Neural progenitor cell (in vitro differentiated cells): ENCODE results near the gene LIMS4. TPM values are rescaled to one million over a fixed set of nuclear protein-coding genes. Genes with fewer than 3 reads are reported as not detected.
"Not testable (repeated sequence)": the region's sequence is repeated elsewhere in the genome, so short reads cannot be mapped to it uniquely, and the experiment has no call there.

Experiments
- DNase-seq: peaks from one replicate; pipeline ENCODE4 v3.0.0-alpha.2; 2016; ENCODE audit warnings: low spot score
- H2AFZ ChIP-seq: fragments of 200-600 bp; sonication (generic); replicated peaks from 2 replicates; pipeline ENCODE4 v1.6.1; 2016; ENCODE audit warnings: antibody characterized with exemption
- H3F3A ChIP-seq: fragments of 200-600 bp; sonication (generic); 2 replicates; pipeline ENCODE4 v1.6.1; 2016; ENCODE audit warnings: antibody characterized with exemption, low read depth
- H3K27ac ChIP-seq: fragments of 200-600 bp; sonication (generic); 2 replicates; pipeline ENCODE4 v1.5.1; 2016; ENCODE audit warnings: mild to moderate bottlenecking
- H3K27me3 ChIP-seq: fragments of 200-600 bp; sonication (generic); 2 replicates; pipeline ENCODE4 v1.6.1; 2016; ENCODE audit warnings: mild to moderate bottlenecking, moderate library complexity
- H3K36me3 ChIP-seq: fragments of 200-600 bp; sonication (generic); 2 replicates; pipeline ENCODE4 v1.5.1; 2016
- H3K4me1 ChIP-seq: fragments of 200-600 bp; sonication (generic); 2 replicates; pipeline ENCODE4 v1.6.1; 2016; ENCODE audit warnings: mixed run types
- H3K4me2 ChIP-seq: fragments of 200-600 bp; sonication (generic); 2 replicates; pipeline ENCODE4 v1.6.1; 2016
- H3K4me3 ChIP-seq: fragments of 200-600 bp; sonication (generic); 2 replicates; pipeline ENCODE4 v1.5.1; 2016
- H3K79me2 ChIP-seq: fragments of 200-600 bp; sonication (generic); 2 replicates; pipeline ENCODE4 v1.6.1; 2016; ENCODE audit warnings: low read depth
- H3K9ac ChIP-seq: fragments of 200-600 bp; sonication (generic); 2 replicates; pipeline ENCODE4 v1.6.1; 2016
- H3K9me3 ChIP-seq: fragments of 200-600 bp; sonication (generic); 2 replicates; pipeline ENCODE4 v1.5.1; 2016; ENCODE audit warnings: low read depth
- H4K20me1 ChIP-seq: fragments of 200-600 bp; sonication (generic); 2 replicates; pipeline ENCODE4 v1.6.1; 2016; ENCODE audit warnings: low read depth
- H3K27ac Mint-ChIP-seq: 3 replicates; pipeline ENCODE4 v1.8.0; 2021; ENCODE audit warnings: mixed read lengths
- H3K27me3 Mint-ChIP-seq: 2 replicates; pipeline ENCODE4 v1.8.0; 2022; ENCODE audit warnings: low read depth, mild to moderate bottlenecking, inconsistent platforms, moderate library complexity, mixed read lengths; ENCODE audit not compliant: insufficient read depth
- H3K36me3 Mint-ChIP-seq: 3 replicates; pipeline ENCODE4 v1.8.0; 2021; ENCODE audit warnings: mixed read lengths
- H3K4me1 Mint-ChIP-seq: 3 replicates; pipeline ENCODE4 v1.8.0; 2021; ENCODE audit warnings: mixed read lengths
- H3K4me3 Mint-ChIP-seq: 3 replicates; pipeline ENCODE4 v1.8.0; 2021; ENCODE audit warnings: mild to moderate bottlenecking, moderate library complexity, mixed read lengths
- H3K9me3 Mint-ChIP-seq: 3 replicates; pipeline ENCODE4 v1.8.0; 2020; ENCODE audit warnings: mixed read lengths
- total RNA-seq: library from RNA; depleted of rRNA; stranded (reverse); fragments of >200 nt; gene quantifications from 2 replicates; pipeline ENCODE4 v1.2.3, GENCODE V29; 2015; ENCODE audit warnings: low replicate concordance

Gene LIMS4
- total RNA-seq, 1 donor from 2014 or later = not detected

DNA sequence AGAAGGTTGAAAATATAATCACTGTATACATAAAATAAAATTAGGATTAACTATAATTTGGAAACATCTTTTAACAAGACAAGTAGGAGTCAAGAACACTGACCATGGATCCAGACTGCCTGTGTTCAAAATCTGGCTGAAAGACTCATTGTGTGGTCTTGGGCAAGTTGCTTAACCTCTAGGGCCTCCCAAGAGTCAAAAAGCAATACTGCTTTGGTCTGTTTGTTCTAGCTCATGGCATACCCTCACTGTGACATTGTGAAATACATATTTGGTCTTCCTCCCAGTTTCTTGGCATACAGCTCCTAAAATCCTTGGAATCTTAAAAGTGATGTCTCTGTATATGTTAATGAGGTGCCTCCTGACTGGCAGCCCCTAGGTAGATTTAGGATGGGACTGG, 12.3 kb downstream of the LIMS4 start:
- not testable (repeated sequence) for H3K36me3 ChIP-seq, H3K4me1 ChIP-seq, H3F3A ChIP-seq, H3K9me3 Mint-ChIP-seq, H3K27me3 ChIP-seq, H3K27me3 Mint-ChIP-seq, DNase-seq, H3K4me3 Mint-ChIP-seq, H3K4me2 ChIP-seq, H3K4me3 ChIP-seq, H3K79me2 ChIP-seq, H3K9ac ChIP-seq, H3K9me3 ChIP-seq, H3K27ac ChIP-seq, H3K36me3 Mint-ChIP-seq, H3K4me1 Mint-ChIP-seq, H3K27ac Mint-ChIP-seq, H4K20me1 ChIP-seq, H2AFZ ChIP-seq

DNA sequence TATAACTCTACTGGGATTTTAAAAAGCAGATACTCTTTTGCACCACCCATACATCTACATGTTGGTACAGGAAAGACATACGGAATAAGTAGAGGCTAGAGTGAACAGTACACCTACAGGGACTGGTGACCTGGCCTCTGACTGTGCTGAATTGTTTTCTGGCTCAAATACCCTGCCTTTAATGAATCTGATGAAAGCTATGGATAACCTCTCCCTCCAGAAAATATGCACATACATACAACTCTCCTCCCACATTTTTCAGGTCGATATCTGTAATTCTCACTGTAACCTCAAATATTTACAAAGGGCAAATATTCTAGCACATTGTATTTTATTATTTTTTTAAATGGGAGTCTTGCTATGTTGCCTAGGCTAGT, 15.4 kb downstream of the LIMS4 start:
- not testable (repeated sequence) for H3K4me2 ChIP-seq, H3K27ac Mint-ChIP-seq, DNase-seq

GRCh38 chr2:110456291-110457213, 16.1 kb downstream of the LIMS4 start:
- H3K79me2 ChIP-seq, H3K27me3 Mint-ChIP-seq, H3K4me2 ChIP-seq, H3K9me3 ChIP-seq, H3K36me3 ChIP-seq, H3K9me3 Mint-ChIP-seq, H3K27me3 ChIP-seq, H3K36me3 Mint-ChIP-seq, H3K4me1 Mint-ChIP-seq, H3K4me3 ChIP-seq, H3K4me1 ChIP-seq, H3F3A ChIP-seq, H3K4me3 Mint-ChIP-seq, H3K27ac ChIP-seq, H4K20me1 ChIP-seq, H3K9ac ChIP-seq, H2AFZ ChIP-seq, DNase-seq, H3K27ac Mint-ChIP-seq: not testable (repeated sequence)

More for the DNA sequence above, 15.4 kb downstream of the LIMS4 start:
- not testable (repeated sequence) for H3K9me3 Mint-ChIP-seq, H3K4me1 Mint-ChIP-seq, H3K79me2 ChIP-seq, H3F3A ChIP-seq, H3K27me3 Mint-ChIP-seq, H3K4me3 ChIP-seq, H2AFZ ChIP-seq, H3K9ac ChIP-seq, H3K4me3 Mint-ChIP-seq, H3K9me3 ChIP-seq, H3K27ac ChIP-seq, H4K20me1 ChIP-seq, H3K27me3 ChIP-seq, H3K36me3 ChIP-seq, H3K4me1 ChIP-seq, H3K36me3 Mint-ChIP-seq

GRCh38 chr2:110455080-110455670, 17.4 kb downstream of the LIMS4 start:
- H3K27me3 ChIP-seq, H3K4me3 Mint-ChIP-seq, H3K36me3 ChIP-seq, H2AFZ ChIP-seq, H3F3A ChIP-seq, H3K27ac Mint-ChIP-seq, H4K20me1 ChIP-seq, H3K9ac ChIP-seq, H3K36me3 Mint-ChIP-seq, H3K4me2 ChIP-seq, DNase-seq, H3K9me3 Mint-ChIP-seq, H3K27me3 Mint-ChIP-seq, H3K4me1 ChIP-seq, H3K4me1 Mint-ChIP-seq, H3K79me2 ChIP-seq, H3K9me3 ChIP-seq, H3K4me3 ChIP-seq, H3K27ac ChIP-seq: not testable (repeated sequence)

DNA sequence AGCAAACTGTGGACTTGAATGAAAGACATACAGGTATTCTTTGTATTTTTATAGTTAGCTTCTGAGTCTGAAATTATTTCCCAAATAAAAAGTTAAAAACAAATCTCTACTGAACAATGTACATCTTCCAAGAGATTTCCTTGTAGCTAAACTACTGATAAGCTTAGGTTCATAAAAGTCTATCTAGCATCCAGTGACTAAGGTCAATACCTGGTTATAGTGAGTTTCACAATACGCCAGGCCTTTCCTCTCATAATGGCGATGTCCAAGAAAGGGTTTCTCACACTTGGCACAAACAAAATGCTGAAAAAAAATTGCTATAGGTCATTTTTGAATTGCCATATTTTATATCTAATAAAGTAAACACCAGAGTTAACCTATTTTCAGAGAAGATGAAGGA, 21.7 kb downstream of the LIMS4 start:
- not testable (repeated sequence) for H3K36me3 ChIP-seq, H3K27me3 Mint-ChIP-seq, H3K9ac ChIP-seq, H3K27me3 ChIP-seq, H2AFZ ChIP-seq, H4K20me1 ChIP-seq, H3K4me3 ChIP-seq, H3K79me2 ChIP-seq, H3K36me3 Mint-ChIP-seq, H3K27ac ChIP-seq, H3K9me3 Mint-ChIP-seq, DNase-seq, H3K27ac Mint-ChIP-seq, H3F3A ChIP-seq, H3K9me3 ChIP-seq, H3K4me1 ChIP-seq, H3K4me1 Mint-ChIP-seq, H3K4me2 ChIP-seq, H3K4me3 Mint-ChIP-seq

GRCh38 chr2:110449127-110449947, 23.3 kb downstream of the LIMS4 start:
- H3K27me3 Mint-ChIP-seq, H3K27ac Mint-ChIP-seq, H4K20me1 ChIP-seq, H3K4me1 ChIP-seq, H2AFZ ChIP-seq, H3K27me3 ChIP-seq, H3K27ac ChIP-seq, H3K9me3 ChIP-seq, H3K4me3 Mint-ChIP-seq, H3K79me2 ChIP-seq, H3K4me1 Mint-ChIP-seq, H3K4me3 ChIP-seq, DNase-seq, H3K36me3 Mint-ChIP-seq, H3K9me3 Mint-ChIP-seq, H3K4me2 ChIP-seq, H3K36me3 ChIP-seq, H3K9ac ChIP-seq, H3F3A ChIP-seq: not testable (repeated sequence)

- not testable (repeated sequence) for H3K27me3 Mint-ChIP-seq, H3K4me3 Mint-ChIP-seq, H4K20me1 ChIP-seq, H3K9me3 Mint-ChIP-seq, H3K36me3 Mint-ChIP-seq, H3K27ac Mint-ChIP-seq, H3K27me3 ChIP-seq, H3K36me3 ChIP-seq, H3K9me3 ChIP-seq, H2AFZ ChIP-seq, H3K4me1 ChIP-seq, H3K4me3 ChIP-seq, H3K9ac ChIP-seq, H3F3A ChIP-seq, H3K27ac ChIP-seq, H3K4me1 Mint-ChIP-seq, H3K4me2 ChIP-seq, DNase-seq, H3K79me2 ChIP-seq
Measured at GRCh38 chr2:110446644-110447043, 26.0 kb downstream of the LIMS4 start.
